HepG2 (cell line): ENCODE data around the gene MTFR1L. TPM values are rescaled to one million over a fixed set of nuclear protein-coding genes. Genes with fewer than 3 reads are reported as not detected.

Experiments used
- ATAC-seq: fragments of 200-7000 bp; cut with Tn5 transposase; 3 replicates; pipeline ENCODE4 v1.9.1; 2020; ENCODE audit warnings: mild to moderate bottlenecking, moderate library complexity
- BruUV-seq: library from RNA; stranded (reverse); fragments of 400-500 nt; replicated peaks from 2 replicates; lab custom pipeline; 2021; lab: Mats Ljungman, UMichigan
- CTCF ChIA-PET: fragments of 300-600 bp; formaldehyde crosslinking; extraction: SDS; loops from one replicate; lab custom pipeline; 2021; ENCODE audit warnings: low total read pairs, inconsistent platforms, low intra/inter-chr PET ratio; lab: Yijun Ruan, JAX
- POLR2A ChIA-PET: fragments of 350-600 bp; sonication (Branson Sonifier 250); formaldehyde crosslinking; loops from one replicate; lab custom pipeline; 2020; ENCODE audit warnings: antibody characterized with exemption, inconsistent platforms; lab: Yijun Ruan, JAX
- DNase-seq: peaks from one replicate; pipeline ENCODE4 v3.0.0-alpha.2; 2015; ENCODE audit warnings: low spot score
- FAIRE-seq: peaks from 3 replicates; lab custom pipeline; 2011; peaks lifted over from hg19 to GRCh38; lab: Jason Lieb, UNC
- H2AFZ ChIP-seq: one replicate; pipeline ENCODE4 v1.6.1; 2011; ENCODE audit warnings: low read length, inconsistent platforms
- H3K27ac ChIP-seq: fragments of 300-600 bp; 3 replicates; pipeline ENCODE4 v1.8.0; 2011; ENCODE audit warnings: mixed run types, mild to moderate bottlenecking, mixed read lengths, low read length, inconsistent platforms; ENCODE audit not compliant: insufficient read depth; ENCODE audit errors: extremely low read length
- H3K27me3 ChIP-seq, 2 experiments: fragments of 200-600 bp in 1 of 2; 2 replicates in 1 of 2; 3 replicates in 1 of 2; pipeline versions ENCODE4 v1.6.0 to v1.8.0; 2011; ENCODE audit warnings: low read length in 2 of 2, mild to moderate bottlenecking in 2 of 2, moderate library complexity in 2 of 2, inconsistent platforms in 1 of 2; ENCODE audit not compliant: insufficient read depth in 2 of 2, control insufficient read depth in 1 of 2
- H3K36me3 ChIP-seq, 2 experiments: fragments of 200-600 bp in 1 of 2; replicated peaks in 1 of 2; 2 replicates in 1 of 2; 3 replicates in 1 of 2; pipeline versions ENCODE4 v1.5.1 to v1.8.0; 2011; ENCODE audit warnings: low read length in 2 of 2, inconsistent platforms in 1 of 2; ENCODE audit not compliant: insufficient read depth in 2 of 2, control insufficient read depth in 1 of 2
- H3K4me1 ChIP-seq: 2 replicates; pipeline ENCODE4 v1.5.1; 2012; ENCODE audit warnings: low read length, inconsistent platforms; ENCODE audit not compliant: insufficient read depth
- H3K4me2 ChIP-seq: 2 replicates; pipeline ENCODE4 v1.6.0; 2011; ENCODE audit warnings: low read depth, low read length, inconsistent platforms
- H3K4me3 ChIP-seq, 3 experiments: fragments of 200-600 bp in 1 of 3; sonication (generic), shearing (Covaris generic) in 1 of 3; replicated peaks in 1 of 3; 2 replicates each; pipeline ENCODE4 v1.5.1; 2011 to 2016; ENCODE audit warnings: low read length in 3 of 3, inconsistent platforms in 2 of 3, low read depth in 2 of 3, mild to moderate bottlenecking in 2 of 3, control low read depth in 1 of 3, mixed read lengths in 1 of 3; ENCODE audit not compliant: insufficient read depth in 1 of 3
- H3K79me2 ChIP-seq: one replicate; pipeline ENCODE4 v1.6.1; 2011; ENCODE audit warnings: low read length, inconsistent platforms; ENCODE audit not compliant: insufficient read depth
- H3K9ac ChIP-seq: 2 replicates; pipeline ENCODE4 v1.6.0; 2011; ENCODE audit warnings: mild to moderate bottlenecking, low read depth, low read length, inconsistent platforms; ENCODE audit not compliant: insufficient read depth
- H3K9me3 ChIP-seq: 2 replicates; pipeline ENCODE4 v1.5.1; 2012; ENCODE audit warnings: mild to moderate bottlenecking, low read length
- H4K20me1 ChIP-seq: 2 replicates; pipeline ENCODE4 v1.6.0; 2011; ENCODE audit warnings: inconsistent platforms, mild to moderate bottlenecking, low read length, moderate library complexity; ENCODE audit not compliant: insufficient read depth
- FOSL2 ChIP-seq: sonication (generic); formaldehyde crosslinking; IDR thresholded peaks from 2 replicates; pipeline ENCODE4 v1.4.0; 2020; ENCODE audit warnings: missing genetic modification reagents
- FOXA3 ChIP-seq: IDR thresholded peaks from 2 replicates; pipeline ENCODE4 v1.6.1; 2016; ENCODE audit warnings: missing genetic modification reagents, missing compliant biosample characterization
- SMC3 ChIP-seq: IDR thresholded peaks from 2 replicates; pipeline ENCODE4 v1.6.1; 2011; ENCODE audit warnings: low read length, improper control_type of control experiment
- ZFP82 ChIP-seq: sonication (generic); formaldehyde crosslinking; IDR thresholded peaks from 2 replicates; pipeline ENCODE4 v1.5.1; 2020; ENCODE audit warnings: mild to moderate bottlenecking, missing genetic modification reagents, borderline replicate concordance
- ZHX2 ChIP-seq, 2 experiments: sonication (generic) in 1 of 2; formaldehyde crosslinking in 1 of 2; IDR thresholded peaks; 2 replicates each; pipeline versions ENCODE4 v1.6.1 to v1.9.0; 2014 to 2022; ENCODE audit warnings: antibody characterized with exemption in 1 of 2, borderline replicate concordance in 1 of 2, inconsistent platforms in 1 of 2, low read depth in 1 of 2, missing genetic modification reagents in 1 of 2
- ZNF205 ChIP-seq: IDR thresholded peaks from 2 replicates; pipeline ENCODE4 v1.6.1; 2018; ENCODE audit warnings: missing biosample characterization, missing genetic modification reagents
- ZNF501 ChIP-seq: sonication (generic); formaldehyde crosslinking; IDR thresholded peaks from 2 replicates; pipeline ENCODE4 v1.5.1; 2020; ENCODE audit warnings: mild to moderate bottlenecking, moderate library complexity, missing genetic modification reagents
- ZSCAN12 ChIP-seq: sonication (generic); formaldehyde crosslinking; IDR thresholded peaks from 2 replicates; pipeline ENCODE4 v1.9.0; 2021; ENCODE audit warnings: mild to moderate bottlenecking, missing genetic modification reagents
- WGBS: methylation state at CpG from one replicate; pipeline ENCODE4 v1.1.6; 2017; ENCODE audit warnings: low lambda C conversion rate; 5-methylcytosine and 5-hydroxymethylcytosine counted together
- in situ Hi-C: cut with HindIII; loops from 2 replicates; pipeline ENCODE4 v1.10.0; 2017; ENCODE audit warnings: low pct_unique_long_range_greater_than_20kb; ENCODE audit not compliant: extremely low pct_ligation_motif_present
- intact Hi-C: fragments of 100-400 bp; cut with micrococcal nuclease; formaldehyde crosslinking; loops from one replicate; pipeline ENCODE4 v1.10.0; 2022; ENCODE audit not compliant: unreplicated experiment
- polyA plus RNA-seq, 8 experiments: library from polyadenylated mRNA; depleted of rRNA in 3 of 8; stranded (reverse) in 7 of 8; unstranded in 1 of 8; fragments of >200 nt; fragmentation: Illumina TruSeq in 4 of 8; extraction: Trizol in 4 of 8; gene quantifications; 2 replicates each; pipeline versions ENCODE4 v1.2.1 to v1.2.3, GENCODE V29; 2011 to 2016; ENCODE audit warnings: low read depth in 4 of 8, missing spikeins in 1 of 8, mixed read lengths in 1 of 8; ENCODE audit not compliant: insufficient read depth in 1 of 8
- total RNA-seq, 5 experiments: library from RNA; depleted of rRNA; stranded (reverse); fragments of >200 nt; fragmentation: Illumina TruSeq; extraction: Trizol; gene quantifications; 2 replicates each; pipeline ENCODE4 v1.2.3, GENCODE V29; 2016; ENCODE audit warnings: low read depth in 1 of 5

MTFR1L gene
- total and polyA plus RNA-seq, 2 of the 13 experiments (the other 11 are each of a cell fraction or from before 2014, with no cell fraction given): 38.0 to 55.7 TPM

GRCh38 chr1:25795946-25796810 is 23.6 kb upstream of the MTFR1L start:
- no TSS peak for BruUV-seq
- TF ChIP-seq ZSCAN12 (no peak), ZNF501 (0 out of 2 replicates have a peak, but pooled peaks have one; percentile 39)
- no peak overlapping the region for H3K4me3 ChIP-seq
- H3K9ac ChIP-seq: no peak overlapping the region
- H4K20me1 ChIP-seq: no peaks in the 10 kb centered on the region
- H3K4me2 ChIP-seq: peak overlapping the region; percentile 59
- intact Hi-C loops (loop anchor here (5.0 kb wide), 2 partner anchors 39 to 179 kb away; partner anchors contain the start of gene MAN1C1), in situ Hi-C loops (loop anchor here (5.0 kb wide), 1 partner anchor 39 kb away; no protein-coding TSS in a partner anchor)
- no peak overlapping the region for H2AFZ ChIP-seq
- CTCF ChIA-PET: interaction anchor here (0.7 to 2.4 kb wide), 6 partner anchors 15 to 188 kb away, joined by 3 to 13 read pairs (median 4); no protein-coding TSS in a partner anchor
- no peak for DNase-seq
- H3K27ac ChIP-seq: no peak overlapping the region
- 49% methylated on average over 22 of the region's 22 CpGs for whole genome bisulfite sequencing
- ATAC-seq: no peak
- POLR2A ChIA-PET: no interaction called here
- no peaks in the 10 kb centered on the region for H3K79me2 ChIP-seq
- no peaks in the 10 kb centered on the region for H3K36me3 ChIP-seq
- peaks cover 0 to 17% of the 10 kb centered on the region in 2 experiments; a peak in 2 of 5 replicates for H3K27me3 ChIP-seq
- peaks cover 34% of the 10 kb centered on the region for H3K4me1 ChIP-seq
- H3K9me3 ChIP-seq: no peaks in the 10 kb centered on the region
- FAIRE-seq: no peak

- no peak overlapping the region for H3K9ac ChIP-seq
- H3K36me3 ChIP-seq: no peaks in the 10 kb centered on the region
- DNase-seq (peak; percentile 59), FAIRE-seq (peak; percentile 53), ATAC-seq (peak; percentile 53)
- no peak overlapping the region for H3K27ac ChIP-seq
- H3K9me3 ChIP-seq: no peaks in the 10 kb centered on the region
- CTCF ChIA-PET: interaction anchor here (0.7 to 2.4 kb wide), 6 partner anchors 14 to 188 kb away, joined by 3 to 13 read pairs (median 4); no protein-coding TSS in a partner anchor
- H2AFZ ChIP-seq: no peak overlapping the region
- H3K27me3 ChIP-seq: peaks cover 0 to 17% of the 10 kb centered on the region in 2 experiments; a peak in 2 of 5 replicates
- under 1% methylated on average over 17 of the region's 19 CpGs for WGBS
- H3K4me2 ChIP-seq: peak overlapping the region; percentile 59
- H3K4me1 ChIP-seq: peaks cover 28% of the 10 kb centered on the region
- intact Hi-C loops: loop anchor here (5.0 kb wide), 2 partner anchors 40 to 180 kb away; partner anchors contain the start of gene MAN1C1
- POLR2A ChIA-PET: no interaction called here
- H3K4me3 ChIP-seq: no peak overlapping the region
- no peaks in the 10 kb centered on the region for H4K20me1 ChIP-seq
- no peaks in the 10 kb centered on the region for H3K79me2 ChIP-seq
- in situ Hi-C loops: loop anchor here (5.0 kb wide), 1 partner anchor 40 kb away; no protein-coding TSS in a partner anchor
- no TSS peak for BruUV-seq
- no peak for TF ChIP-seq ZFP82 (CRISPR knock-in tag)
- TF ChIP-seq ZNF205: 0 out of 2 replicates have a peak, but pooled peaks have one; percentile 28
- TF ChIP-seq FOXA3: no peak
- 0 out of 2 replicates have a peak, but pooled peaks have one; percentile 15 for TF ChIP-seq FOSL2 (CRISPR knock-in tag)
- TF ChIP-seq ZHX2 (IDR thresholded peaks at IDR 0.05; ENCODE audit: low read depth): no peak
- TF ChIP-seq ZHX2 (CRISPR knock-in tag; IDR thresholded peaks at IDR 0.05; ENCODE audit: borderline replicate concordance): no peak
- TF ChIP-seq SMC3: peak; percentile 86
These were observed 22.8 kb upstream of the MTFR1L start for GRCh38 chr1:25796811-25797458.
